PC-3 (cell line): ENCODE data around the gene PIK3CG.

Experiments used
- EZH2 ChIP-seq: fragments of 300-600 bp; sonication (generic); IDR thresholded peaks from one replicate; pipeline ENCODE4 v1.6.1; 2017; ENCODE audit warnings: antibody characterized with exemption, mild to moderate bottlenecking, low read length; ENCODE audit not compliant: unreplicated experiment
- TF ChIP-seq, protein P1 (sequence below): fragments of 300-600 bp; sonication (generic); conservative IDR thresholded peaks from 2 replicates; pipeline ENCODE4 v1.5.1; 2017; ENCODE audit warnings: antibody characterized with exemption, low read depth, mild to moderate bottlenecking, low read length

DNA sequence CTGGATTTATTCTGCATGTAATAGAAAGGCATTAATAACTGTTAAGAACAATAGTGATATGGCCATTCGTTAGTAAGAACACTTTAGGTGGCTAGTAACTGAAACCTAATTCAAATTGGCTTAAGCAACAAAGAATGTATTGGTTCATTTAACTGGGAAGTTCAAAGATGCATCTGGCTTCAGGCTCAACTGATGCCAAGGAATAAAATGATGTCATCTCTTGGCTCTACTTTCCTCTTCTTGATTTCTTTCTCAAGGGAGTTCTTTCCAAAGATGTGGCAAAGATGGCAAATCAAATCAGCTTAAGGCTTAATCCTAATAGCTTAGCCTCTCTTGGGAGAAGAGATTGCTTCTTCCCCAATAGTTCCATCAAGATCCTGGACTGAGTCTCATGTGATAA, 51.6 kb downstream of the PIK3CG start:
- TF ChIP-seq, protein P1, sequence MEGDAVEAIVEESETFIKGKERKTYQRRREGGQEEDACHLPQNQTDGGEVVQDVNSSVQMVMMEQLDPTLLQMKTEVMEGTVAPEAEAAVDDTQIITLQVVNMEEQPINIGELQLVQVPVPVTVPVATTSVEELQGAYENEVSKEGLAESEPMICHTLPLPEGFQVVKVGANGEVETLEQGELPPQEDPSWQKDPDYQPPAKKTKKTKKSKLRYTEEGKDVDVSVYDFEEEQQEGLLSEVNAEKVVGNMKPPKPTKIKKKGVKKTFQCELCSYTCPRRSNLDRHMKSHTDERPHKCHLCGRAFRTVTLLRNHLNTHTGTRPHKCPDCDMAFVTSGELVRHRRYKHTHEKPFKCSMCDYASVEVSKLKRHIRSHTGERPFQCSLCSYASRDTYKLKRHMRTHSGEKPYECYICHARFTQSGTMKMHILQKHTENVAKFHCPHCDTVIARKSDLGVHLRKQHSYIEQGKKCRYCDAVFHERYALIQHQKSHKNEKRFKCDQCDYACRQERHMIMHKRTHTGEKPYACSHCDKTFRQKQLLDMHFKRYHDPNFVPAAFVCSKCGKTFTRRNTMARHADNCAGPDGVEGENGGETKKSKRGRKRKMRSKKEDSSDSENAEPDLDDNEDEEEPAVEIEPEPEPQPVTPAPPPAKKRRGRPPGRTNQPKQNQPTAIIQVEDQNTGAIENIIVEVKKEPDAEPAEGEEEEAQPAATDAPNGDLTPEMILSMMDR: no peak
- TF ChIP-seq EZH2: no peak
